ENCODE data around the gene MMP3. TPM values are rescaled to one million over a fixed set of nuclear protein-coding genes. Genes with fewer than 3 reads are reported as not detected.

The MMP3 gene
- not detected for total RNA-seq (ENCODE audit: unreplicated experiment)
- long read RNA-seq, result 0 reads

- Mint-ChIP-seq H3K4me3 (ENCODE audit: unreplicated experiment) (no peak within 1 kb of the TSS), H3K9me3 (ENCODE audit: unreplicated experiment) (no peaks in the 10 kb centered on the region), H3K36me3 (ENCODE audit: low read depth, unreplicated experiment) (no peaks in the 10 kb centered on the region), H3K27ac (ENCODE audit: unreplicated experiment) (no peak within 1 kb of the TSS), H3K27me3 (ENCODE audit: unreplicated experiment) (no peaks in the 10 kb centered on the region), H3K4me1 (ENCODE audit: unreplicated experiment) (no peaks in the 10 kb centered on the region)
- TF ChIP-seq CTCF (IDR thresholded peaks at IDR 0.05; ENCODE audit: unreplicated experiment), result no peak
- no peak for DNase-seq (ENCODE audit: low spot score)
These were observed at the start of gene MMP3 for GRCh38 chr11:102843489-102843888. Gene MMP3 (minus strand): TSS chr11:102843609. CDS start chr11:102843546, 63 bp downstream.

GRCh38 chr11:102891736-102892135, 48.3 kb upstream of the MMP3 start:
- no peak for TF ChIP-seq CTCF (IDR thresholded peaks at IDR 0.05; ENCODE audit: unreplicated experiment)
- H3K27me3 Mint-ChIP-seq (ENCODE audit: unreplicated experiment), result no peaks in the 10 kb centered on the region
- H3K36me3 Mint-ChIP-seq (ENCODE audit: low read depth, unreplicated experiment), result no peaks in the 10 kb centered on the region
- no peaks in the 10 kb centered on the region for H3K9me3 Mint-ChIP-seq (ENCODE audit: unreplicated experiment)
- no peak for DNase-seq (ENCODE audit: low spot score)
- no peak overlapping the region for H3K27ac Mint-ChIP-seq (ENCODE audit: unreplicated experiment)
- no peak overlapping the region for H3K4me3 Mint-ChIP-seq (ENCODE audit: unreplicated experiment)
- no peaks in the 10 kb centered on the region for H3K4me1 Mint-ChIP-seq (ENCODE audit: unreplicated experiment)

- H3K27ac Mint-ChIP-seq (ENCODE audit: unreplicated experiment), result no peak overlapping the region
- H3K27me3 Mint-ChIP-seq (ENCODE audit: unreplicated experiment), result peaks cover 1% of the 10 kb centered on the region
- H3K4me1 Mint-ChIP-seq (ENCODE audit: unreplicated experiment), result no peaks in the 10 kb centered on the region
- no peak for TF ChIP-seq CTCF (IDR thresholded peaks at IDR 0.05; ENCODE audit: unreplicated experiment)
- H3K9me3 Mint-ChIP-seq (ENCODE audit: unreplicated experiment), result no peaks in the 10 kb centered on the region
- H3K4me3 Mint-ChIP-seq (ENCODE audit: unreplicated experiment), result no peak overlapping the region
- DNase-seq (ENCODE audit: low spot score), result no peak
- H3K36me3 Mint-ChIP-seq (ENCODE audit: low read depth, unreplicated experiment), result no peaks in the 10 kb centered on the region
These were observed 43.6 kb upstream of the MMP3 start for GRCh38 chr11:102886999-102887398.

GRCh38 chr11:102883141-102883540, 39.7 kb upstream of the MMP3 start:
- DNase-seq (ENCODE audit: low spot score), result no peak
- TF ChIP-seq CTCF (IDR thresholded peaks at IDR 0.05; ENCODE audit: unreplicated experiment), result no peak
- Mint-ChIP-seq H3K9me3 (ENCODE audit: unreplicated experiment) (no peaks in the 10 kb centered on the region), H3K4me3 (ENCODE audit: unreplicated experiment) (no peak overlapping the region), H3K36me3 (ENCODE audit: low read depth, unreplicated experiment) (no peaks in the 10 kb centered on the region), H3K27me3 (ENCODE audit: unreplicated experiment) (peaks cover 1% of the 10 kb centered on the region), H3K27ac (ENCODE audit: unreplicated experiment) (no peak overlapping the region), H3K4me1 (ENCODE audit: unreplicated experiment) (peaks cover 3% of the 10 kb centered on the region)

GRCh38 chr11:102882389-102883024, 39.1 kb upstream of the MMP3 start:
- Mint-ChIP-seq H3K36me3 (ENCODE audit: low read depth, unreplicated experiment) (no peaks in the 10 kb centered on the region), H3K9me3 (ENCODE audit: unreplicated experiment) (no peaks in the 10 kb centered on the region), H3K27ac (ENCODE audit: unreplicated experiment) (no peak overlapping the region), H3K4me1 (ENCODE audit: unreplicated experiment) (peaks cover 3% of the 10 kb centered on the region), H3K27me3 (ENCODE audit: unreplicated experiment) (peaks cover 1% of the 10 kb centered on the region), H3K4me3 (ENCODE audit: unreplicated experiment) (no peak overlapping the region)
- DNase-seq (ENCODE audit: low spot score), result no peak
- no peak for TF ChIP-seq CTCF (IDR thresholded peaks at IDR 0.05; ENCODE audit: unreplicated experiment)

Data from endothelial cell (in vitro differentiated cells).